Mucosa of descending colon (tissue), 3 donors: Measurements from ENCODE around the gene PKD1L1. TPM values are rescaled to one million over a fixed set of nuclear protein-coding genes. Genes with fewer than 3 reads are reported as not detected.

Experiments used
- ATAC-seq: fragments of 200-7000 bp; cut with Tn5 transposase; one replicate; pipeline ENCODE4 v1.9.1; 2020; ENCODE audit warnings: mild to moderate bottlenecking, moderate library complexity
- DNase-seq, 3 donors: peaks; one replicate each; pipeline ENCODE4 v3.0.0-alpha.2; 2020
- H3K36me3 ChIP-seq: fragments of 200-600 bp; one replicate; pipeline ENCODE4 v1.8.0; 2021; ENCODE audit warnings: low read depth, mild to moderate bottlenecking
- H3K4me1 ChIP-seq: fragments of 200-600 bp; one replicate; pipeline ENCODE4 v1.8.0; 2021; ENCODE audit warnings: low read depth, mild to moderate bottlenecking
- H3K4me3 ChIP-seq: fragments of 200-600 bp; one replicate; pipeline ENCODE4 v1.8.0; 2021; ENCODE audit warnings: mild to moderate bottlenecking
- H3K9me3 ChIP-seq: fragments of 200-600 bp; one replicate; pipeline ENCODE4 v1.8.0; 2021; ENCODE audit warnings: mild to moderate bottlenecking
- intact Hi-C, 2 donors: fragments of 100-400 bp; cut with DNase I in 1 of 2; cut with micrococcal nuclease in 1 of 2; formaldehyde crosslinking; loops; one replicate each; pipeline versions ENCODE4 v1.11.0 to v1.11.1; 2022; cut with DNase I, micrococcal nuclease
- total RNA-seq, 3 donors: library from RNA; stranded (reverse); fragmentation: NEBNext Ultra II Directional in 2 of 3; extraction: Animal tissue kit (Norgen Biotek cat#: 25700) in 2 of 3; gene quantifications; one replicate each; pipeline versions ENCODE4 v1.2.1 to v1.2.4, GENCODE V29; 2021 to 2023
- TF ChIP-seq, protein P1 (sequence below): fragments of 200-600 bp; IDR thresholded peaks from one replicate; pipeline ENCODE4 v1.8.0; 2022; ENCODE audit warnings: antibody characterized with exemption, mild to moderate bottlenecking
- donor health status: DM: no; HTN: no; CAD: no; lungs with moderate emphysema.
- donor health status: DM: no; HTN: no; CAD: no.
- donor health status: DM: no; HTN: yes; CAD: no.

The PKD1L1 gene
- total RNA-seq, 3 donors from 2014 or later = 0.60 to 0.95 (median 0.61) TPM

GRCh38 chr7:47953822-47954221, 5.6 kb upstream of the PKD1L1 start:
- Histone ChIP-seq H3K9me3 (no peaks in the 10 kb centered on the region), H3K36me3 (no peaks in the 10 kb centered on the region), H3K4me1 (peaks cover 14% of the 10 kb centered on the region), H3K4me3 (no peak overlapping the region)
- DNase-seq (no peak), ATAC-seq (no peak)
- TF ChIP-seq, protein P1, sequence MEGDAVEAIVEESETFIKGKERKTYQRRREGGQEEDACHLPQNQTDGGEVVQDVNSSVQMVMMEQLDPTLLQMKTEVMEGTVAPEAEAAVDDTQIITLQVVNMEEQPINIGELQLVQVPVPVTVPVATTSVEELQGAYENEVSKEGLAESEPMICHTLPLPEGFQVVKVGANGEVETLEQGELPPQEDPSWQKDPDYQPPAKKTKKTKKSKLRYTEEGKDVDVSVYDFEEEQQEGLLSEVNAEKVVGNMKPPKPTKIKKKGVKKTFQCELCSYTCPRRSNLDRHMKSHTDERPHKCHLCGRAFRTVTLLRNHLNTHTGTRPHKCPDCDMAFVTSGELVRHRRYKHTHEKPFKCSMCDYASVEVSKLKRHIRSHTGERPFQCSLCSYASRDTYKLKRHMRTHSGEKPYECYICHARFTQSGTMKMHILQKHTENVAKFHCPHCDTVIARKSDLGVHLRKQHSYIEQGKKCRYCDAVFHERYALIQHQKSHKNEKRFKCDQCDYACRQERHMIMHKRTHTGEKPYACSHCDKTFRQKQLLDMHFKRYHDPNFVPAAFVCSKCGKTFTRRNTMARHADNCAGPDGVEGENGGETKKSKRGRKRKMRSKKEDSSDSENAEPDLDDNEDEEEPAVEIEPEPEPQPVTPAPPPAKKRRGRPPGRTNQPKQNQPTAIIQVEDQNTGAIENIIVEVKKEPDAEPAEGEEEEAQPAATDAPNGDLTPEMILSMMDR = no peak
- intact Hi-C loops = no loop called here

- TF ChIP-seq, protein P1 = no peak
- Histone ChIP-seq H3K4me3 (no peak overlapping the region), H3K36me3 (no peaks in the 10 kb centered on the region), H3K4me1 (peaks cover 14% of the 10 kb centered on the region), H3K9me3 (no peaks in the 10 kb centered on the region)
- ATAC-seq (no peak), DNase-seq (no peak)
- intact Hi-C loops = no loop called here
Observed at GRCh38 chr7:47952224-47952623, 4.0 kb upstream of the PKD1L1 start.

- H3K36me3 ChIP-seq = no peaks in the 10 kb centered on the region
- ATAC-seq (peak; percentile 86), DNase-seq (no peak)
- no peaks in the 10 kb centered on the region for H3K9me3 ChIP-seq
- TF ChIP-seq, protein P1 = no peak
- peaks cover 14% of the 10 kb centered on the region for H3K4me1 ChIP-seq
- no peak overlapping the region for H3K4me3 ChIP-seq
- intact Hi-C loops = no loop called here
Observed at GRCh38 chr7:47951374-47951773, 3.1 kb upstream of the PKD1L1 start.

- DNase-seq (peak; percentile 65 to 78 (median 77)), ATAC-seq (peak; percentile 90)
- TF ChIP-seq, protein P1 = no peak
- no peaks in the 10 kb centered on the region for H3K9me3 ChIP-seq
- H3K4me1 ChIP-seq = peaks cover 14% of the 10 kb centered on the region
- no peaks in the 10 kb centered on the region for H3K36me3 ChIP-seq
- intact Hi-C loops = no loop called here
- no peak overlapping the region for H3K4me3 ChIP-seq
Observed at GRCh38 chr7:47950714-47951113, 2.4 kb upstream of the PKD1L1 start.

DNA sequence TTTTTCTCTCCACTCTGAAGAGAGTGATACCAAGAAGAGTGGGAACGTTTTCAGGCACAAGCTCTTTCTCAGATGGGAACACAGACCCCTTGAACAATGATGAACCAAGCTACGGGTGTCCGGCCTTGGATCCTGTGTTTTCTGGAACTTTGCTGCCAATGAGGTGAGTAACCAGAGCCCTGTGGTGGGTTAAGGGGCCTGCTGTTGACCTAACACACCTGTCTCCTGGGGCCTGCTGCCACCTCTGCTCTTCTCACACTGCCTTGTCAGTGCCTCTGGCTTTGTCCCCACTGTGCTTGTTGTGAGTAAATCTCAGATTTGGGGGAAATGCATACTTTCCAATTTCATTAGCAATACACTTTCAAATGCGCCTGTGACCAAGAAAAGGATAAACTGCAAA, 1.4 kb upstream of the PKD1L1 start:
- Histone ChIP-seq H3K36me3 (no peaks in the 10 kb centered on the region), H3K9me3 (no peaks in the 10 kb centered on the region), H3K4me1 (peaks cover 14% of the 10 kb centered on the region), H3K4me3 (no peak overlapping the region)
- DNase-seq = no peak
- intact Hi-C loops = loop anchor here in 1 of 2 donors (5.0 kb wide), 1 partner anchor 163 kb away; no protein-coding TSS in a partner anchor
- ATAC-seq = no peak
- TF ChIP-seq, protein P1 = no peak

DNA sequence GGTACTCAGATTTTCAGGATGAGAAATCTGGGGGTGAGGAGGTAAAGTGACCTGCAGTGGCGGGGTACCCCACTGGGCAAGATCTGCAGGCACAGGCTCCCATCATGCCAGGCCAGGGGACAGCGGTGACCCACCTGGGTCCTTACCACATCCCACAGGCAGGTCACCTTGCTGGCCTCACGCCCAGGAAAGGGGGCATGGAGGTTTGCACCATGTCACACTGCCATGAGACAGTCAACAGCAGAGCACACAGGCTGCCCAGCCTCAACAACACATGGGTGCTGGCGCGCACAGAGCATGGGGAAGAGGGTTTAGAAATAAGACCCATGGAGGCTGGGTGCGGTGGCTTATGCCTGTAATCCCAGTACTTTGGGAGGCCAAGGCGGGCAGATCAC, 914 bp downstream of the PKD1L1 start:
- H3K4me3 ChIP-seq = no peak overlapping the region
- no peaks in the 10 kb centered on the region for H3K9me3 ChIP-seq
- DNase-seq (no peak), ATAC-seq (no peak)
- TF ChIP-seq, protein P1 = no peak
- H3K4me1 ChIP-seq = peaks cover 14% of the 10 kb centered on the region
- no peaks in the 10 kb centered on the region for H3K36me3 ChIP-seq
- intact Hi-C loops = loop anchor here in 1 of 2 donors (5.0 kb wide), 1 partner anchor 165 kb away; no protein-coding TSS in a partner anchor
